ENCODE measurements around the gene SMYD3. TPM values are rescaled to one million over a fixed set of nuclear protein-coding genes. Genes with fewer than 3 reads are reported as not detected.

The SMYD3 gene
- total and polyA plus RNA-seq, 10 of the 15 experiments (the other 5 are each of a cell fraction or from before 2014, with no cell fraction given), result 18.3 to 54.0 (median 24.8) TPM

- Histone ChIP-seq H3K9ac (ENCODE audit: control insufficient read depth, insufficient read depth, low read length) (no peak overlapping the region), H3K27me3 (replicated peaks in 1 of 2; ENCODE audit: control insufficient read depth in 2 of 2, insufficient read depth in 2 of 2, low read length in 1 of 2) (no peaks in the 10 kb centered on the region), H3K4me3 (no peak overlapping the region), H3K4me2 (ENCODE audit: control insufficient read depth, insufficient read depth) (peak overlapping the region; percentile 48), H2AFZ (ENCODE audit: control insufficient read depth, low read depth, low read length) (no peak overlapping the region; the same call in 1 of the 2 replicates), H3K9me3 (replicated peaks; ENCODE audit: control insufficient read depth, insufficient read depth, low read length) (no peaks in the 10 kb centered on the region; the same call in 1 of the 3 replicates), H4K20me1 (ENCODE audit: control insufficient read depth, insufficient read depth) (no peaks in the 10 kb centered on the region), H3K4me1 (ENCODE audit: control insufficient read depth, insufficient read depth, low read length) (peaks cover 10% of the 10 kb centered on the region), H3K27ac (ENCODE audit: control insufficient read depth, insufficient read depth) (no peak overlapping the region), H3K79me2 (ENCODE audit: control insufficient read depth, insufficient read depth, low read length) (no peaks in the 10 kb centered on the region), H3K36me3 (ENCODE audit: control insufficient read depth in 2 of 2, insufficient read depth in 2 of 2, low read length in 1 of 2) (no peaks in the 10 kb centered on the region)
- WGBS (ENCODE audit: insufficient coverage, insufficient replicate concordance, low lambda C conversion rate, missing lambda C conversion rate), result 18% methylated on average over 8 of the region's 9 CpGs
- RAD21 ChIA-PET (ENCODE audit: unreplicated experiment), result interaction anchor here (0.7 kb wide), 1 partner anchor 17 kb away, joined by 4 read pairs; no protein-coding TSS in a partner anchor
- ATAC-seq (peak; percentile 96), FAIRE-seq (peak; percentile 93), DNase-seq (ENCODE audit: low read depth, low spot score) (peak; percentile 40)
- intact Hi-C loops (cut with micrococcal nuclease; ENCODE audit: unreplicated experiment), result no loop called here
- POLR2A ChIA-PET, result no interaction called here
- SMC1A ChIA-PET (ENCODE audit: uncharacterized antibody, unreplicated experiment), result interaction anchor here (0.7 kb wide), 1 partner anchor 44 kb away, joined by 3 read pairs; no protein-coding TSS in a partner anchor
- in situ Hi-C loops (cut with MboI), result no loop called here
- no TSS peak for BruUV-seq (replicated peaks)
- CTCF ChIA-PET, result no interaction called here
- TF ChIP-seq RFX5 (IDR thresholded peaks at IDR 0.05; ENCODE audit: low read depth, low read length), result no peak
- peak; percentile 82 for TF ChIP-seq RUNX3 (IDR thresholded peaks at IDR 0.05; ENCODE audit: low read length)
- TF ChIP-seq CBX3 (IDR thresholded peaks at IDR 0.05; ENCODE audit: borderline replicate concordance, low read depth), result no peak
- no peak for TF ChIP-seq CREM (IDR thresholded peaks at IDR 0.05; ENCODE audit: low read depth)
- TF ChIP-seq CHD4 (IDR thresholded peaks at IDR 0.05), result no peak
- TF ChIP-seq EP300 (IDR thresholded peaks at IDR 0.05; ENCODE audit: borderline replicate concordance in 1 of 2, control insufficient read depth in 1 of 2, low read depth in 2 of 2, low read length in 2 of 2), result 0 out of 4 replicates have a peak, but pooled peaks of 1 of the 2 experiments have one; percentile 37
- TF ChIP-seq IRF4 (IDR thresholded peaks at IDR 0.05; ENCODE audit: low read depth, low read length), result 0 out of 2 replicates have a peak, but pooled peaks have one; percentile 35
- no peak for TF ChIP-seq ZNF592 (IDR thresholded peaks at IDR 0.05)
- 0 out of 3 replicates have a peak, but pooled peaks have one; percentile 23 for TF ChIP-seq POU2F2 (IDR thresholded peaks at IDR 0.05; ENCODE audit: borderline replicate concordance, low read depth, low read length)
- no peak for TF ChIP-seq CEBPZ (IDR thresholded peaks at IDR 0.05; ENCODE audit: low read depth, low read length)
- TF ChIP-seq BCL11A (IDR thresholded peaks at IDR 0.05; ENCODE audit: low read depth, low read length), result 0 out of 2 replicates have a peak, but pooled peaks have one; percentile 33
- TF ChIP-seq ELK1 (IDR thresholded peaks at IDR 0.05; ENCODE audit: low read depth, low read length), result no peak
- TF ChIP-seq PAX5 (IDR thresholded peaks at IDR 0.05; ENCODE audit: borderline replicate concordance, low read depth, low read length), result peak; percentile 67; the same call in 1 of the 2 replicates
- no peak for TF ChIP-seq CEBPB (IDR thresholded peaks at IDR 0.05; ENCODE audit: borderline replicate concordance in 1 of 2, low read depth in 2 of 2, low read length in 2 of 2)
Measured at GRCh38 chr1:246428542-246429308, 78.4 kb downstream of the SMYD3 start.
